DND-41 (cell line): ENCODE data around the gene POGLUT3.

Source experiments
- EZH2 ChIP-seq: IDR thresholded peaks from 3 replicates; pipeline ENCODE4 v1.6.1; 2012; ENCODE audit warnings: borderline replicate concordance, low read depth, mild to moderate bottlenecking, moderate library complexity, low read length, inconsistent platforms; ENCODE audit not compliant: severe bottlenecking
- TF ChIP-seq, protein P1 (sequence below): IDR thresholded peaks from 2 replicates; pipeline ENCODE4 v1.5.1; 2012; ENCODE audit warnings: borderline replicate concordance, low read length, moderate library complexity, mild to moderate bottlenecking; ENCODE audit not compliant: poor library complexity, severe bottlenecking; ENCODE audit errors: extremely low read depth

DNA sequence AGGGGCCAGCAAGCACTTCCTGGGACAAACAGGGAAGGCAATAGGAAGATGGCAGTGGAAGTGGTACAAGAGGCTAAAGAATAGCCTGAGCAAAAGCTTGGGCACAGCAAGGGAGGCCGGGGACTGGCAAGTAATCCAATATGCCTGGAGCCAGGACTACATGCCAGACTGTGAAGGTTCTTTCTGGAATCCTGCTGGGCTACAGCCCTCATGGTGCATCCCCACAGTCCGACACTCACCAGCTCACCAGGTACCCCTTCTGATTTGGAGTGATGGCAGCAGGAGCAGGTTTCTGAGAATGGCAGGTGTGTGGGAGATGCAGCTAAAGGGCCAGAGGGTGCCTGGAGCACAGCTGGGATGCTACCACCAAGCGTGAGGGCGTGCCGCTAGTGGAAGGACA is 32.2 kb upstream of the POGLUT3 start:
- TF ChIP-seq, protein P1, sequence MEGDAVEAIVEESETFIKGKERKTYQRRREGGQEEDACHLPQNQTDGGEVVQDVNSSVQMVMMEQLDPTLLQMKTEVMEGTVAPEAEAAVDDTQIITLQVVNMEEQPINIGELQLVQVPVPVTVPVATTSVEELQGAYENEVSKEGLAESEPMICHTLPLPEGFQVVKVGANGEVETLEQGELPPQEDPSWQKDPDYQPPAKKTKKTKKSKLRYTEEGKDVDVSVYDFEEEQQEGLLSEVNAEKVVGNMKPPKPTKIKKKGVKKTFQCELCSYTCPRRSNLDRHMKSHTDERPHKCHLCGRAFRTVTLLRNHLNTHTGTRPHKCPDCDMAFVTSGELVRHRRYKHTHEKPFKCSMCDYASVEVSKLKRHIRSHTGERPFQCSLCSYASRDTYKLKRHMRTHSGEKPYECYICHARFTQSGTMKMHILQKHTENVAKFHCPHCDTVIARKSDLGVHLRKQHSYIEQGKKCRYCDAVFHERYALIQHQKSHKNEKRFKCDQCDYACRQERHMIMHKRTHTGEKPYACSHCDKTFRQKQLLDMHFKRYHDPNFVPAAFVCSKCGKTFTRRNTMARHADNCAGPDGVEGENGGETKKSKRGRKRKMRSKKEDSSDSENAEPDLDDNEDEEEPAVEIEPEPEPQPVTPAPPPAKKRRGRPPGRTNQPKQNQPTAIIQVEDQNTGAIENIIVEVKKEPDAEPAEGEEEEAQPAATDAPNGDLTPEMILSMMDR: no peak
- TF ChIP-seq EZH2: no peak
